ENCODE measurements around the gene EXD3.

Gene EXD3

GRCh38 chr9:137446851-137447471, 24.0 kb upstream of the EXD3 start:
- DNase-seq, result no peak

- DNase-seq, result no peak
These were observed 23.0 kb upstream of the EXD3 start for GRCh38 chr9:137445930-137446431.

- peak; percentile 89 for DNase-seq
These were observed 22.4 kb upstream of the EXD3 start for GRCh38 chr9:137445275-137445807.

GRCh38 chr9:137444106-137444790, 21.3 kb upstream of the EXD3 start:
- peak; percentile 20 for DNase-seq

GRCh38 chr9:137441935-137442321, 19.0 kb upstream of the EXD3 start:
- no peak for DNase-seq

GRCh38 chr9:137441289-137441934, 18.4 kb upstream of the EXD3 start, which contains the start of gene ENTPD8:
TSS of gene ENTPD8 (minus strand) at chr9:137441357. CDS start at chr9:137438285, 3,072 bp downstream.
- no peak for DNase-seq

GRCh38 chr9:137439158-137439714, 16.3 kb upstream of the EXD3 start:
- DNase-seq, result no peak

- DNase-seq, result no peak
These were observed 15.7 kb upstream of the EXD3 start for GRCh38 chr9:137438591-137439157.

- no peak for DNase-seq
These were observed 15.0 kb upstream of the EXD3 start for GRCh38 chr9:137437691-137438590.

- DNase-seq, result no peak
These were observed 14.0 kb upstream of the EXD3 start for GRCh38 chr9:137436761-137437600.

GRCh38 chr9:137435980-137436760, 13.2 kb upstream of the EXD3 start:
- peak; percentile 60 for DNase-seq

GRCh38 chr9:137435381-137435891, 12.5 kb upstream of the EXD3 start:
- DNase-seq, result no peak

GRCh38 chr9:137434498-137435380, 11.8 kb upstream of the EXD3 start:
- no peak for DNase-seq

GRCh38 chr9:137433916-137434431, 11.0 kb upstream of the EXD3 start:
- no peak for DNase-seq

- DNase-seq, result no peak
These were observed 10.5 kb upstream of the EXD3 start for GRCh38 chr9:137433349-137433915.

GRCh38 chr9:137432687-137433348, 9.9 kb upstream of the EXD3 start:
- no peak for DNase-seq

- no peak for DNase-seq
These were observed 8.5 kb upstream of the EXD3 start for GRCh38 chr9:137431416-137431931.

Measured in hematopoietic multipotent progenitor cell treated with erythropoietin and hydrocortisone succinate and interleukin-3 and kit ligand, for 8 days (in vitro differentiated cells).